Epithelial cell of esophagus (primary cell): ENCODE results near the gene CLTCL1.

Source experiments
- DNase-seq: peaks from one replicate; pipeline ENCODE4 v3.0.0; 2010; ENCODE audit warnings: low read depth
- H3K4me3 ChIP-seq: 2 replicates; pipeline ENCODE4 v1.5.1; 2011; ENCODE audit warnings: mild to moderate bottlenecking, low read length, control low read depth
- TF ChIP-seq, protein P1 (sequence below): IDR thresholded peaks from 2 replicates; pipeline ENCODE4 v1.5.1; 2011; ENCODE audit warnings: low read depth, mild to moderate bottlenecking, low read length, control low read depth, inconsistent platforms; ENCODE audit not compliant: insufficient read depth; ENCODE audit errors: missing control alignments

Gene CLTCL1

DNA sequence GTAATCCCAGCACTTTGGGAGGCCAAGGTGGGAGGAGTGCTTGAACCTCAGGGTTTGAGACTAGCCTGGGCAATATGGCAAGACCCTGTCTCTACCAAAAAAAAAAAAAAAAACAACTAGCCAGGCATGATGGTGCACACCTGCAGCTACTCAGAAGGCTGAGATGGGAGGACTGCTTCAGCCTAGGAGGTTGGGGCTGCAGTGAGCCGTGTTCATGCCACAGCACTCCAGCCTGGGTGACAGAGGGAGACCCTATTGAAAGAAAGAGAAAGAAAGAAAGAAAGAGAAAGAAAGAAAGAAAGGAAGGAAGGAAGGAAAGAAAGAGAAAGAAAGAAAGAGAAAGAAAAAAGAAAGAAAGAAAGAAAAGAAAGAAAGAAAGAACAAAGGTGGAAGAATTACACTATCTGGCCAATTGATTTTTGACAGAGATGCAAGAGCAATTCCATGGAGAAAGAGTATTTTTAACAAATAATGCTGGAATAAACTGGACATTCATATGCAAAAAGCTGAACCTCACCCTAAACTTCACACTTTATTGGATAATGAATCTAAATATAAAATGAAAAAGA, 79.1 kb downstream of the CLTCL1 start:
- no peak overlapping the region for H3K4me3 ChIP-seq
- DNase-seq, result no peak
- TF ChIP-seq, protein P1, sequence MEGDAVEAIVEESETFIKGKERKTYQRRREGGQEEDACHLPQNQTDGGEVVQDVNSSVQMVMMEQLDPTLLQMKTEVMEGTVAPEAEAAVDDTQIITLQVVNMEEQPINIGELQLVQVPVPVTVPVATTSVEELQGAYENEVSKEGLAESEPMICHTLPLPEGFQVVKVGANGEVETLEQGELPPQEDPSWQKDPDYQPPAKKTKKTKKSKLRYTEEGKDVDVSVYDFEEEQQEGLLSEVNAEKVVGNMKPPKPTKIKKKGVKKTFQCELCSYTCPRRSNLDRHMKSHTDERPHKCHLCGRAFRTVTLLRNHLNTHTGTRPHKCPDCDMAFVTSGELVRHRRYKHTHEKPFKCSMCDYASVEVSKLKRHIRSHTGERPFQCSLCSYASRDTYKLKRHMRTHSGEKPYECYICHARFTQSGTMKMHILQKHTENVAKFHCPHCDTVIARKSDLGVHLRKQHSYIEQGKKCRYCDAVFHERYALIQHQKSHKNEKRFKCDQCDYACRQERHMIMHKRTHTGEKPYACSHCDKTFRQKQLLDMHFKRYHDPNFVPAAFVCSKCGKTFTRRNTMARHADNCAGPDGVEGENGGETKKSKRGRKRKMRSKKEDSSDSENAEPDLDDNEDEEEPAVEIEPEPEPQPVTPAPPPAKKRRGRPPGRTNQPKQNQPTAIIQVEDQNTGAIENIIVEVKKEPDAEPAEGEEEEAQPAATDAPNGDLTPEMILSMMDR, result no peak

DNA sequence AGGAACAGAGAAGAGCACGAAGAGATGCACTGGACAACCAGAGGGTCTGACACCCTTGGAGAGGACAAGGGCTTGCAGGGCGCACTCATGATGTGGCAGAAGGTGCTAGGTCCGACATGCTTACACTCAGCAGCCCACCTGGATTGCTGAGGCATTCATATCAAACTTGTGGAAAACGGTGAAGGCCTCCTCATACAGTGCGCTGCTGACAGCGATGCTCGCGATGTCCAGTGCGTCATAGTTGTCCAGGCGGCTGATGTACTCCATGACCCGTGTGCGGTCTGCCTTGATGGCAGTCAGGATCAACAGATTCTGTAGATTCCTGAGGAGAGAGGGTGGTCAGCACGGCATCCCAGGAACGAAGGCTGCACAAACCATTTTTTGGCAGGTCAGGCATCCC, 81.3 kb downstream of the CLTCL1 start:
- TF ChIP-seq, protein P1, result no peak
- DNase-seq, result no peak
- no peak overlapping the region for H3K4me3 ChIP-seq

DNA sequence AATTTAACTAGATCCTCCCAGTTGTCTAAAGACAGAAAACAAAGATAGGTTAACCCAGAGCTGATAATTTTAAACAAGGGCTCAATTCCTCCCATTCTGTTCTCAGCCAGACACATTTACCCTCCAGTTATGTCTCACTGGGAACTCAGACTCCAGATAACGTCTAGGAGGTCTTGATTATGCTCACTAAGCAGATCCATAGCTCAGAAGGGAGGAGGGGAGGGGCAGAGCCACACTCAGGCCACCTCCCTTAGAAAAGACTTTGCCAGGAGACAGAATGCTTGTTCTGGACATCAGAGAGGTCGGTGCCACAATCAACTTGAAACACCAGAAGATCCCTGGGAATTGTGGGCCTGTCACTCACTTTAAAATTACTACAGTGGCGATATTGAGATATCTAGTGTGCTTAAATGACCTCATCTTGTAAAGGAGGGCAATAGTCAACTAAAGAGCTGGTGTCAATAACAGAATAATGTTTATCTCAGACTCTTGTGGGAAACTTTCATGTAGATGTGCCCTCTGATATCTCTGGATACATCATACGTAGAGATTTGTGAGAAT, 83.2 kb downstream of the CLTCL1 start:
- TF ChIP-seq, protein P1, result no peak
- no peak for DNase-seq
- H3K4me3 ChIP-seq, result no peak overlapping the region

DNA sequence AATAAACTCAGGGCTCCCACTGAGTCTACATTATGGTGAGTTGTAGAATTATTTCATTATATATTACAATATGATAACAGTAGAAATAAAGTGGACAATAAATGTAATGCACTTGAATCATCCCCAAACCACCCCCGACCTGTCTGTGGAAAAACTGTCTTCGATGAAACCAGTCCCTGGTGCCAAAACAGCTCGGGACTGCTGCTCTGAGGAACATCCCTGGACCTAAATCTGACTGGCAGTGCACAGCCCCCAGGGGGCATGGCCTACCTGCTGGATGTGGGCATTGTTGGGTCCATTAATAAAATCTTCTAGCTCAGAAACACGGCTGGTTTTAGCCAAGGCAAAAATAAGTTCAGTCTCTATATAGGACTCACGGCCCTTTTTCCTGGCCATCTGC, 83.6 kb downstream of the CLTCL1 start:
- no peak overlapping the region for H3K4me3 ChIP-seq
- TF ChIP-seq, protein P1, result no peak
- no peak for DNase-seq

DNA sequence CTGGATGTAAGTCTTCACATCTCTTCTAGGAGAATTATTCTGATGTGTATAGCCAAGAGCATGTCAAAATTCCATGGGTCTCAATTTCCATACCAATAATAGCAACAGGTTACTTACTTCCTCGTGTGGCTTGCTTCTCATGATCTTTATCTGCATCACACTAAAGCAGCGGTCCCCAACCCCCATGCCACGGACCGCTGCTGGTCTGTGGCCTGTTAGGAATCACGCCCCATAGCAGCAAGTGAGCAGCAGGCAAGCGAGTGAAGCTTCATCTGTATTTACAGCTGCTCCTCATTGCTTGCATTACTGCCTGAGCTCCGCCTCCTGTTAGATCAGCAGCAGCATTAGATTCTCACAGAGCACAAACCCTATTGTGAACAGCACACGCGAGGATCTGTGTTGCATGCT, 84.1 kb downstream of the CLTCL1 start:
- TF ChIP-seq, protein P1, result no peak
- no peak overlapping the region for H3K4me3 ChIP-seq
- DNase-seq, result no peak

DNA sequence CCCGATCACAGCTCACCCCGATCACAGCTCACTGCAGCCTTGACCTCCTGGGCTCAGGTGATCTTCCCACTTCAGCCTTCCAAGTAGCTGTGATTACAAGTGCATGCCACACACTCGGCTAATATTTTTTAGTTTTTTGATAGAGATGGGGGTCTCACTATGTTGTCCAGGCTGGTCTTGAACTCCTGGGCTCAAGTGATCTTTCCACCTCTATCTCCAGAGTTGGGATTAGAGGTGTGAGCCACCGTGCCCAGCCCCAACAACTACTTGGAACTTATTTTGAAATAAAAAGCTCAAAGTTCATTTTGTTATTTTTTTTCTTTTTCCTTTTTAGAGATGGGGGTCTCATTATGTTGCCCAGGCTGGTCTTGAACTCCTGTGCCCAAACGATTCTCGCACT, 85.2 kb downstream of the CLTCL1 start:
- DNase-seq, result no peak
- TF ChIP-seq, protein P1, result no peak
- H3K4me3 ChIP-seq, result no peak overlapping the region

DNA sequence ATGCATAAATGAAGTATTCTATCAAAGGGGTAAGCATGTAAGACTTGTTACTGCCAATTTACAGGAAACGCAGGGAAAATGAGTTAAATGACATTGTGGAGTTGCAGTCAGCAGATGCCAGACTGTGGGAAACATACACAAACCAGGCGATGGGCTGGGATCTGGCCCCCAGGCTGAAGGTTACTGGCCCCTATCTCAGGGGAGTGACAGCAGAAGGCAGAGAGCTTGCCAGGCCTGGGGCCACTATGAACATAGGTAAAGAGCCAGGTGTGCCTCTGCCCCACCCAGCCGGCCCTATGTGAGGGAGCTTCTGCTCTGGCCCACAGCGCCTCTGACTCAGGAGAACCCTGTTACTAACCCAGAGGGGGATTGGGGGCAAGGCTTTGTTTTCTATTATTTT, 86.9 kb downstream of the CLTCL1 start:
- TF ChIP-seq, protein P1, result no peak
- no peak for DNase-seq
- H3K4me3 ChIP-seq, result no peak overlapping the region
